Endothelial cell of hepatic sinusoid (primary cell): ENCODE data around the gene MADCAM1.
"Not testable (repeated sequence)": the region's sequence is repeated elsewhere in the genome, so short reads cannot be mapped to it uniquely, and the experiment has no call there.

Experiments used
- in situ Hi-C: cut with HindIII; loops from 2 replicates; pipeline ENCODE4 v1.10.0; 2017; ENCODE audit warnings: low sequenced_read_pairs

The MADCAM1 gene

DNA sequence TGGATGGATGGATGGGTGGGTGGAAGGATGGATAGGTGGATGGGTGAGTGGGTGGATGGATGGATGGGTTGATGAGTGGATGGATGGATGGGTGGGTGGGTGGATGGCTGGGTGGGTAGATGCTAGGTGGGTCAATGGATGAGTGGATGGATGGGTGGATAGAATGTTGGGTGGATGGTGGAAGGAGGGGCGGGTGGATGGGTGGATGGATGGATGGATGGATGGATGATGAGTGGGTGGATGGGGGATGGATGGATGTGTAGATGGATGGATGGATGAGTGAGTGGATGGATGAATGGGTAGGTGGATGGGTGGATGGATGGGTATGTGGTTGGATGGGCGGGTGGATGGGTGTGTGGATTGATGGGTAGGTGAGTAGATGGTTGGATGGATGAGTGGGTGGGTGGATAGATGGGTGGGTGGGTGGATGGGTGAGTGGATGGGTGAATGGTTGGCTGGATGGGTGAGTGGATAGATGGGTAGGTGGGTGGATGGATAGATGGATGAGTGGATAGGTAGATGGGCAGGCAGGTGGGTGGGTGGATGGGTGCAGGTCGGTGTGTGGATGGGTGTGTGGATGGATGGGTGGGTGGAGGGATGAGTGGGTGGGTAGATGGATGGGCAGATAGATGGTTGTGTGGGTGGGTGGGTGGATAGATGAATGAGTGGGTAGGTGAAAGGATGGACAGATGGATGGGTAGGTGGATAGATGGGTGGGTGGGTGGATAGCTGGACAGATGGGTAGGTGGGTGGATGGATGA is 31.1 kb upstream of the MADCAM1 start:
- in situ Hi-C loops = no loop called here

DNA sequence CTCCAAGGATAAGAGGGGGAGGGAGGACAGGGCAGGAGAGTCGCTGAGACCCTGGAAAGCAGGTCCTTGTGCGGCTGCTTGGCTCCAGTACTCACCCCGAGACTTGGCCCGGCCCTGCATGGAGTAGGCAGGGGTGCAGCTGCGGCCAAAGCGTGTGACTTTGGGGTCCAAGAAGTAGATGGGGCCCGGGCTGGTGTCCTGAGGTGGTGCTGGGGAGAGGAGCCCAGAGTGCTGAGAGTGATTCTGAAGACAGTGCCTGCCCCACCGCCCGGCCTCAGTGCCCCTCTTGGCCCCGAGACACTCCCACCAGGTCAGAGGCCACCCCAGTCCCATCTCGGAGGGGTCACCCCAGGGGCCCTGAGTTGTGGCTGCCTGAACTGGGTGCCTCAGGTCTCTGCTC is 28.7 kb upstream of the MADCAM1 start:
- in situ Hi-C loops = no loop called here

DNA sequence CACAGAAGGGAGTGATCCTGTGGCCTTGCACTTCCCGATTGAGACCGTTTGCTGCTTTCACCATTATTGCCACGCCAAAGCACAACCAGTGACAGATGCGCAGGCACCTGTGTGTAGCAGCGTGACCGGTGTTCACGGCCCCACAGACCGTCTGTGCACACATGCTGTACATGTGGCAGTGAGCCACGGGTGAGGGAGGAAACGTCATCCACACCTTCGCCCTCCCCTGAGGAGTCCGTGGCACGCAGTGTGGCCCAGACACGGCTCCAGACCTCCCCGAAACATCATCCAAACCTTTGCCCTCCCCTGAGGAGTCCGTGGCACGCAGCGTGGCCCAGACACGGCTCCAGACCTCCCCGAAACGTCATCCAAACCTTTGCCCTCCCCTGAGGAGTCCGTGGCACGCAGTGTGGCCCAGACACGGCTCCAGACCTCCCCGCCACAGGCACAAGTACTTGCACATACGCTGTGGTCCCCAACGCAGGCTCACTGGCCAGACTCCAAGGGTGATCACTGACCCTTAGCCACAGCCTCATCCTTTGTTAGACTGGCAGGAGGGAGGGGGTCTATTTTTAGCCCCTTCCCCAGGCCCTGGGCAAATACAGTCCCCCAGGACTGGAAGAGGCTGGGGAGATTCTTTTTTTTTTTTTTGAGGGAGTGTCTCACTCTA is 27.6 kb upstream of the MADCAM1 start:
- in situ Hi-C loops = no loop called here

DNA sequence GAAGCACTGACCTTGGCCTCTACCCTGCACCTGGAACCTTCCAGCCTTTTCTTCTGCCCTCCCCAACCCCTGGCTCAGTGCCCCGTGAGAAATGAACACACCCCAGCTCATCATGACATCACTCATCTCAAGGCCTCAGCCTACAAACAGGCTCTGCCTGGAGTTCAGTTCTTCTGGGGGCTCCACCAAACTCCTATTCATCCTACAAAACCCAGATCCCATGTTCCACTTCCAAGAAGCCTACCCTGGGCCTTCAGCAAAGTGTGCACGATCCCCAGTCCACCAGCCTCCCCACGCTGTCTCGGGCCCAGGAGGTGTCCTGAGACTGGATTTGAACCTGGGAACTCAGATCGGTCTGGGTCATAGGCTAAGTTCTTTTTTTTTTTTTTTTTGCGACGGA is 26.5 kb upstream of the MADCAM1 start:
- in situ Hi-C loops = no loop called here

DNA sequence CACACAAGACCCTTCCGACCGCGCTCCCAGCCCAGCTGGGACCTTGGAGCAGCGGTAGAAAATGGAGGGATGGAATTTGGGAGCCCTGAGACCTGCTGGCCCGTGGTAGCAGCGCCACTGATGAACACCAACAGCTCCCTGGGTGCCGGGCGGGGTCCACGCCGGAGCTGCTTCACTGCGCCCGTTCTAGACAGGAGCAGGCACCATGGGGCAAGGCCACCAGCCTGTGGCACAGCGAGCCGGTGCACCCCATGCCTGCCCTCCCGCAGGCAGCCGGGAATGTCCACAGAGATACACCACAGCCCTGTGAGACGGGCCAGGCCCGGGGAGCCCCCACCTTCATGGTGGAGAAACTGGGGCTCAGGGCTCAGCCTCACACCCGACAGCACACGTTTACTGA is 25.6 kb upstream of the MADCAM1 start:
- in situ Hi-C loops = no loop called here

DNA sequence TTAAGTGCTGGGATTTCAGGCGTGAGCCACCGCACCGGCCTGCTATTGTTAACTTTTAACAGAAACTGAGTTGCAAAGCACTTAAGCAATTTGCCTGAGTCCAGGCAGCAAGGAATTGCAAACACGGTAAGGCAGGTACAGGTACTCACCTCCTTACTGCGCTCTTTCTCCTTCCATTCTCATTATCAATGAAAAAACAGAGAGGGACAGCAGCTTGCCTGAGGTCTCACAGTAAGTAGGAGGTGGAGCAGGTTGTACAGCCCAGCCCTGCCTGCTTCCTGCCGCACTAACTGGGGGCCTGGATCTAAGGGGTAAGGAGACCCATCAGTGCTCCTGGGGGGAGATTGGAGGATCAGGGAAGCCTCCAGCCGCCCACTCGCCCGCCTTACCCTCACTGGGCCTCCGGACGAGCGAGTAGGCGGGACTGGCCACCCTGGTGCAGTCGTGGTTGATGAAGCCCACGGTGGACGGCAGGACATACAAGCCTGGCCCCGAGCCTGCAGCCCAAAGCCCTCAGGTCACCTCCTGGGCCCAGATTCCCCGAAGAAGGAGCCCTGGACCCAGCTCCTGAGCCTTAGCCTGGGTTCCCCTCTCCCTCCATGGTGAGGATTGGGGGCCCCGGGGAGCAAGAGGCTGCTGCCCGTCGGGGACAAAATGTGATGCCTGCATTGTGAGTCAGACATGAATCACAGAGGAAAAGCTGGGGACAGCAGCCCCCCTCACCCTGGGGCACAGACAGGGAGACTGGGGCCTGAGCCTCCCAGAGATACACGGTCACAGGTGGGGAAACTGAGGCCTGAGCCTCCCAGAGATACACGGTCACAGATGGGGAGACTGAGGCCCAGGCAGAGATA is 24.1 kb upstream of the MADCAM1 start:
- in situ Hi-C loops = no loop called here

DNA sequence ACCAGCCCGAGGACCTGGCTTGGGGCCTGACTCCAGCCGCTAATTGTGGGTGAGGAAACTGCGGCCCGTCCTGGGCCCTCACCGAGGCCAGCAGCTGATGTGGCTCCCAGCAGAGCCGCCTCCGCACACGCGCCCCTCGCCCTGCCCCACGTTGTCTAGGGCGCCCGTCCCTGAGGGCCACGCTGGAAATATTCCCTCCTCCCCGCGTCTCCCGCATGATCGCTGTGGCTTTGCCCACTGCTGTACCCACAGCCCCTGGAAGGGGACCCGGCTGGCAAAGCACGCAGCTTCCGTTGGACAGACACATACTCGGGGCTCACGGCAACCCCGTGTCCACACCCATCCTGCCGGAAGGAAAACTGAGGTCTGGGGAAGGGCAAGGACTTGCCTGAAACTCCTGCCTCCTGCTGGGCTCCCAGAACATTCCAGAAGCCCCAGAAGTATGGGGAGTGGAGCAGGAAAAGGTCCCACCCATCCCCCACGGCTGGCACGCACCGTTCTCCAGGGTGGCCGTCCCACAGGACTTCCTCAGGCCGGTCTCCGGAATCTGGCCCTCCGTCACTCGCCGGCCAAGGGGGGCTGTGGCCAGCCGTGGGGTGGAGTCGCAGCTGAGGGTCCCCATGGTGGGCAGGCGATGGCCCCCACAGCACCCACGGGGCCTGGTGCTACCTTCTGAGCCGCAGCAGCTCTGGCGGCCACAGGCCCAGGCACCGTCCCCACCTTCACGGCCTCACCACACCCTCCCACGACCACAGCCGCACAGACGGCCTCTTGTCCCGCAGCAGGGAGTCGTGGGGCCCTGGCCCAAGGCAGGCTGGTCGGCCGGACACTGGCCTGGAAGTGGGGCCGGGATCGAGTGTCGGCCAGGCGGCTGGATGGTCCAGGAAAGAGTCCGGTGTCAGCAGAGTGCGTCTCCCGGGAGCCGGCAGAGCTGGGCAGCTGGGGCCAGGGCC is 21.9 kb upstream of the MADCAM1 start:
- in situ Hi-C loops = no loop called here

DNA sequence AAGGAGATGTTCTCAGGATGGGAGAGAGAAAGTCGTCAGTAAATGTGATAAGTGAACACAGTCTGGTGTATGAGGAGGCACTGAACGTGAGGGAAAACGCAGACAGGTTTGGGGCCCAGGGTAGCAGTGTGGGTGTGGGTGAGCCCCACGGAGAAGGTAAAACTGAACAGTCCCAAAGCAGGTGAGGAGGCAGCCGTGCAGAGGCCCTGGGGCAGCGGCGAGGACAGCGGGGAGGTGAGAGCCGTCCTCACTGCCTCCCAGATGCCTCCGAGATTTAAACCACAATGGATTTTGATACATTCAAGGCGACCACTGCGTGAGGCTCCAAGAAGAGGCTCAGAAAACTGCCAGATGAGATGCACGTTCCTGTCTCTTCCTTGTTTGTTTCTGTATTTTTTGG is 20.9 kb upstream of the MADCAM1 start:
- in situ Hi-C loops = no loop called here

DNA sequence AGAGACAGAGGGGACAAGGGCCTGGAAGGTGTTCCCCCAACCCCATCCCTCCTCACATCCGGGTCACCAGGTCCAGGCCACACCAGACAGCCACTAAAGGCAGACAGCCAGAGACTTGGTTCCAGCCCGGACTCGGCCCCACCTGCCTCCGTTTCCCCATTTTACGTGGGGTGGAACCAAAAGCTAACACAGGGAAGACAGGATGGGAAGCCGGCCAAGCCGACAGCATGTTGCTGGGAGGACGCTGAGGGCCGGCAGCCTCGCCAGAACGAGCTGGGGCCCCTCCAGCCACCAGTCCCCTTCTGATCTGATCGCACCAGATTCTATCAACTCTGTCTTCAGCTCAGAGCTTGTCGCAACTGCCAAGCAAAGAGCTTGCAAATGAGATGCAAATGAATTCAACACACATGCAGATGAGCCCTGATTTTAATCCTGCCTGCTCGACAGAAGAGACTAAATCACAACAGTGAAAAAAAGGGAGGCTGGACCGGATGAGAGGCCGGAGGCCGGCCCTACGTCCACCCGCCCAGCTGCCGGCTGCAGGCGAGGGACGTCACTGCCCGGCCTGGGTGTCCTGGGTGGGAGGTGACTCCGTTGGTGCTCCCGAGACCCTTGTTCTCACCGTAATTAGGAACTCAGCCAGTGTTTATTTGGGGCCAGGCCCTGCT is 17.9 kb upstream of the MADCAM1 start:
- in situ Hi-C loops = no loop called here

DNA sequence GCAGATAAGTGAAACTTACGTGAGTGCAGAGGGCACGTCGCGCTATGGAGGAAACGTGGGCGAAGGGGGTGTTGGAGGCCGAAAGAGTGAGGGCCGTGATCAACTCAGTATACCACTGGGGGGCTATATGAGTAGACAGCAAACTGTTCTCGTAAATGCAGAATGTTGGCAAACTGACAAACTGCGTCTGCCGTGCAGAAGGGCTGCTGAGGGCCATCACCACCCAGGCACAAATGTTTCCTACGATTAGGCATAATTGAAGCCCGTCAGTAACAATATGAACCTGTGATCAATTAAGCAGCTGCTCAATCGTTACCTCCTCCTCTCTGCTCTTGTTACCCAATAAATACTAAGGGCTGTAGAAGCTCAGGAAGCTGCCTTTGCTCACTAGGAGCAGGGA is 17.3 kb upstream of the MADCAM1 start:
- in situ Hi-C loops = no loop called here

DNA sequence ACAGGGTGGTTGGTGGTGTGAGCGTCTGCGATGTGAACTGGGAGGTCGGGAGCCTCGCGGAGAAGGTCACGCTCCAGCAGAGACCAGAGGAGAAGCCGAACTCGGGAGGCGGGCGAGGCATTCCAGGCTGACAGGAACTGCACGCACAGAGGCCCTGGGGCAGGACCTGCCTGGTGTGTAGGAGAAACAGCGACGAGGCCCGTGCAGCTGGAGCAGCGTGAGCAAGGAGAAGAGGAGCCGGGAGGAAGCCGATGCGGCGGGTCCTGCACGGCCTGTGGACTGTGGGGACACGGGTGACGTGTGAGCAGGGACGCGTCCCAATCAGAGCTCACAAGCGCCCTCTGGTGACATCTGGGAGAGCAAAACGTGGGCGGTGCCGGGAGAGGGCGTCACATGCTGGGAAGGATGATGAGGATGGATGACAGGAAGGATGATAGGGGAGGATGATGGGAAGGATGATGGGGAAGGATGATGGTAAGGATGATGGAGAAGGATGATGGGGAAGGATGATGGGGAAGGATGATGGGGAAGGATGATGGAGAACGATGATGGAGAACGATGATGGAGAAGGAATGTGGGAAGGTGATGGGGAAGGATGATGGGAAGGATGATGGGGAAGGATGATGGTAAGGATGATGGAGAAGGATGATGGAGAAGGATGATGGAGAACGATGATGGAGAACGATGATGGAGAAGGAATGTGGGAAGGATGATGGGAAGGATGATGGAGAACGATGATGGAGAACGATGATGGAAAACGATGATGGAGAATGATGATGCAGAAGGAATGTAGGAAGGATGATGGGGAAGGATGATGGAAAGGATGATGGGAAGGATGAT is 16.1 kb upstream of the MADCAM1 start:
- in situ Hi-C loops = no loop called here

DNA sequence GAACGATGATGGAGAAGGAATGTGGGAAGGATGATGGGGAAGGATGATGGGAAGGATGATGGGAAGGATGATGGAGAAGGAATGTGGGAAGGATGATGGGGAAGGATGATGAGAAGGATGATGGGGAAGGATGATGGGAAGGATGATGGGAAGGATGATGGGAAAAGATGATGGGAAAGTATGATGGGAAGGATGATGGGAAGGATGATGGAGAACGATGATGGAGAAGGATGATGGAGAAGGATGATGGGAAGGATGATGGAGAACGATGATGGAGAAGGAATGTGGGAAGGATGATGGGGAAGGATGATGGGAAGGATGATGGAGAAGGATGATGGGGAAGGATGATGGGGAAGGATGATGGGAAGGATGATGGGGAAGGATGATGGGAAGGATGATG is 15.2 kb upstream of the MADCAM1 start:
- in situ Hi-C loops = not testable (repeated sequence)

DNA sequence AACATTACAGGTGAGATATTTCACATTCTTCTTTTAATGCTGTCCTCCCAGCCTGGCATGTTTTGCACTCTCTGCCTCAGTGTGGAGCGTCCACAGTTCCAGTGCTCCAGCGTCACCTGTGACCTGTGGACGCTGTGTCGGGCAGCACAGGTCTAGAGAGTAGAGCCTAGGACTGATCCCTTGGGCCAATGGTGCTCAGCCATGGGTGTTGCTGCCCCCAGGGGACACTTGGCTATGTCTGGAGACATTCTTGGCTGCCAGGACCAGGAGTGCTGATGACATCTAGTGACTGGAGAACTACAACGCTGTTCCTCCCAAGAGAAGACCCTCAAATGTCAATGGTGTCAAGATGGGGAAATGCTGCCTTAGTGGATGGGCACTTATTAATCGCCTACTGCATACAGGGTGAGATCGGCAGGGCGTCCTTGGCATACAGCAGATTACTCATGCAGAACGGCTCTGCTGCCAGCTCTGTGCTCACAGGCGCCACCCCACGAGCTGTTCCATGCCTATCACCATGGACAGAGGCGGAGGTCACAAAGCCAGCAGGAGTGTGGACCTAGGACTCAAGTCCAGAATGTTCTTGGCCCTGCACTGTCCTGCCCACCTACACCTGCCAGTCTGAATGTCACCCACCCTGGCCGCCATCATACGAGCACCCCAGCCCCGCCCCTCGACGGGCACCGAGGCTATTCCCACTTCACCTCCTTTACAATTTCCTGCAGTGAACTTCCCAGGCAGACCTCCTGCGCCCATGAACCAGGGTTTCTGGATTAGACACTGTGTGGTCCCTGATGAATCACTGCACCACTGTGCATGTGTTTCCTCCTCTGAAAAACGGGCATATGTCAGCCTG is 13.9 kb upstream of the MADCAM1 start:
- in situ Hi-C loops = no loop called here

DNA sequence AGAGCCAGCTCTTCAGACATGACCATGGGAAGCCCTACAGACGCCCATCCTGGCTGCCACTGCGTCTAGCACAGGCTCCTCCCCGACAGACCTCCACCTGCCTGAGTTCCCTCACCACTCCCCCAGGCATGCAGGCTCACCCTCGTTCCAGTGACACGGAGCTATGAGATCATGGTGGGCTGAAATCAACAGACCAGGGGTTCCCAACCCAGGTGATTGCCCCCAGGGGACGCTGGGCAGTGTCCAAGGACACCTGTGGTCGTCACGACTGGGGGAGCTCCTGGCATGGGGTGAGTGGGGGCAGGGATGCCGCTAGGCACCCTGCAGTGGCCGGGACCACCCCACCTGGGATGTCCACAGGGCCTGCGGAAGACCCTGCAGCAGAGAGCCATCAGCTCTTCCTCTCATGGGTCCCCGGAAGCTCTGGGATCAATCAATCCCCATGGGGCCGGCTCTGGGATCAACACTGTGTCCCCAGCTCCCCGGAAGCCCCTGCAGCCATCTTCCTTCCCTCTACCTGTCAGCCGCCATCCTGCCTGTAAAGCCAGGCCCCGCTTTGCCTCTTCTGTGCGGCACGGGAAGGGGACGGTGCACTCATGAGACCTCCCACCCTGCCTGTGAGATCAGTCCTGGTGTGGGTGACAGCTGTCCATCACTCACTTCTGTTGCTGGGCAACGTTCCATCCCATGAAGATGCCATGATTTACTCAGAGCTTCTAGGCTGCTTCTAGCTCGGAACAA is 12.8 kb upstream of the MADCAM1 start:
- in situ Hi-C loops = no loop called here

DNA sequence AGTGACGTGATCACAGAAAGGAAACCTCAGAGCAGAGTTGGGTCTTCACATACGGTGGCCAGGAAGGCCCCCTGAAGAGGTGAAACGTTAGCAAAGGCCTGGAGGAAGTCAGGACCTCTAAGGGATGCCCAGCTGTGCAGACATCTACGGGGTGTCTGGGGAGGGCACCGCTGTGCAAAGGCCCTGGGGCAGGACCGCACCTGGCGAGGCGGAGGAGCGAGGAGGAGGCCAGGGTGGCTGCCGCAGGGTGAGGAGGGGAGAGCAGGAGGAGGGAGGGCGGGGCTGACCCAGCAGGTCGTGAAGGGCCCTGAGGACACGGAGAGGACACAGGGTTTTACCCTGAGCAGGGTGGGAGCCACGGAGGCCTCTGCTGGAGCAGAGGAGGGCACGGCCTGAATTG is 11.8 kb upstream of the MADCAM1 start:
- in situ Hi-C loops = no loop called here

DNA sequence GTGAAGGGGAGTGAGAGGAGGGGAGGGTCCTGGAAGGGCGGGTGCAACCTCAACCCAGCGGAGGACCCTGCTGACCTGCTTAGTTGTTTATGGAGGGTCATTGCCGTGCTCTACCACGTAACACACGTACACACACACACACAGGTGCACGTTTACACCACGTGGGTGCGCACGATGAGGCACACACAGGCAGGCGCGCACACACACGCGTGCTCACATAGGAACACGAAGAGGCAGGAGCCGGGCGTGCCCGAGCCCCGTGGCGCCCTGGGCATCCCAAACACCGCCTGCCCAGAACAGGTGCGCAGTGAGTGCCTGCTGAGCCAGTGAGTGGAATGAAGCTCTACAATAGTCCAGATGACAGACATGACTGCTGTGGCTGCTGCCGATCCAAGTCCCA is 11.2 kb upstream of the MADCAM1 start:
- in situ Hi-C loops = no loop called here

DNA sequence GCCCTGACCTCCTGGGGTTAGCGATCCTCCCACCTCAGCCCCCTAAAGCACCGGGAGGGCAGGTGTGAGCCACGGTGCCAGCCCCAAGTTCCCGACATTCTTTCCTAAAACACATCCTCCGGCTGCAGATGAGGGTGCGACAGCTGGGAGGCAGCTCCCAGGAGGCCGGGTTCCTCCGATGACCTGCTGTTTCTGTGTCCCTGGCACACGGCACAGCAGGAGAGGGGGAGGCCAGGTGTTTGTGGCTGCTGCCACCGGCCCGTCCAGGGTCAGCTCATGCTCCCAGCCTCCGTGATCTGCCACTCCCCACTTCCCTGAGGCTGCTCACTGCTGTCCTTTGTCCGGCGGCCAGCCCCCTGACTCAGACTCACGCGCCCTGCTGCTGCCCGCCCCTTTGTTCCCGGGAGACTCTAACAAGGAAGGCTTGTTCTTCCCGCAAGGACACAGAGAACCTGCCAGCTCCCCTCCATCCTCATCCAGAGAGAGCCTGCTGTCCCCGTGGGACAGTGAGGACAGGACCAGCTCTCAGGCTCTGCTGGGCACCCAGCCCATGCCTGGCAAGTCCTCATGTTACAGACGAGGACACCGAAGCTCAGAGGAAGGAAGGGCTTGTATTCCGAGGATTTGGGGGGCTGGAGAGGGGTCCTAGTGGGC is 10.6 kb upstream of the MADCAM1 start:
- in situ Hi-C loops = no loop called here
